22Rv1 (cell line): ENCODE results near the gene HPS5.
"Not testable (repeated sequence)": the region's sequence is repeated elsewhere in the genome, so short reads cannot be mapped to it uniquely, and the experiment has no call there.

ENCODE experiments used
- CTCF ChIP-seq: fragments of 450-650 bp; IDR thresholded peaks from 2 replicates; pipeline ENCODE4 v1.5.1; 2017; ENCODE audit warnings: mild to moderate bottlenecking
- ZFX ChIP-seq: fragments of 450-650 bp; IDR thresholded peaks from 2 replicates; pipeline ENCODE4 v1.6.1; 2017; ENCODE audit warnings: antibody characterized with exemption, borderline replicate concordance

GRCh38 chr11:18323881-18324280 lies 1.9 kb upstream of the HPS5 start:
- TF ChIP-seq CTCF, ZFX: not testable (repeated sequence)
